ENCODE measurements around the gene OPRL1.

Gene OPRL1

DNA sequence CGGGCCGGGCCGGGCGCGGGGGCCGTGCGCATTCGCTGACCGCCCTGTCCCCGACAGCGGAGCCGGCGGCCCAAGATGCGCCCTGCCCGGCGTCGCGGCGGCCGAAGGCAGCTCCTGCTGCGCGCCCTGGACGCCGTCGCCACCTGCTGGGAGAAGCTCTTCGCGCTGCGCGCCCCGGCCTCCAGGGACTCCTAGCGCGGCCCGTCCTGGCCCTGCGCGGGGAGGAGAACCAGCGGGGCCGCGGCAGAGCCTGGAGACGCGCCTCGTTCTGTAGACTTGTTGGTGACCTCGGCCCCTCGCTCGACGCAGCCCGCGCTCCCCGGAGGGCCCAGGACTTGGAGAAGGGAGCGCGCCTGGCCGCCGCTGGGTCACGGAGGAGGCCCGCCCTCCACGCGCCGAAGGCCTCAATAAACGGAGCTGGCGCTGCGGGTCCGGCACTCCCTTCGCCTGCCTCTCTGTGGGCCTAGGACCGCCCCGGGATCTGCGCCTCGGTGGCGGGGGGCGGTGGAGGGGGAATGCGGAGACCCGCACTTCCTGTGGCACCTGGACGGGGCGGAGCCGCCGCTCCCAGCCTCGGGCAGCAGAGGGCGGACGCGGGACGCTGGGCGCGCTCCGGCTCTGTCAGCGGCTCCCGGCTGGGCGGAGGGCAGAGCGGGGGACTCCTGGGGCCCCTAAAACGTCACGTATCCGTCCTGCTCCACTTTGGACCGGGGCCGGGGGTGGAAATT is 41.2 kb upstream of the OPRL1 start:
- no peak for TF ChIP-seq GATA3 (IDR thresholded peaks at IDR 0.05; ENCODE audit: low read depth, low read length)
- no peak for TF ChIP-seq GATA2 (IDR thresholded peaks at IDR 0.05; ENCODE audit: low read depth, low read length)

DNA sequence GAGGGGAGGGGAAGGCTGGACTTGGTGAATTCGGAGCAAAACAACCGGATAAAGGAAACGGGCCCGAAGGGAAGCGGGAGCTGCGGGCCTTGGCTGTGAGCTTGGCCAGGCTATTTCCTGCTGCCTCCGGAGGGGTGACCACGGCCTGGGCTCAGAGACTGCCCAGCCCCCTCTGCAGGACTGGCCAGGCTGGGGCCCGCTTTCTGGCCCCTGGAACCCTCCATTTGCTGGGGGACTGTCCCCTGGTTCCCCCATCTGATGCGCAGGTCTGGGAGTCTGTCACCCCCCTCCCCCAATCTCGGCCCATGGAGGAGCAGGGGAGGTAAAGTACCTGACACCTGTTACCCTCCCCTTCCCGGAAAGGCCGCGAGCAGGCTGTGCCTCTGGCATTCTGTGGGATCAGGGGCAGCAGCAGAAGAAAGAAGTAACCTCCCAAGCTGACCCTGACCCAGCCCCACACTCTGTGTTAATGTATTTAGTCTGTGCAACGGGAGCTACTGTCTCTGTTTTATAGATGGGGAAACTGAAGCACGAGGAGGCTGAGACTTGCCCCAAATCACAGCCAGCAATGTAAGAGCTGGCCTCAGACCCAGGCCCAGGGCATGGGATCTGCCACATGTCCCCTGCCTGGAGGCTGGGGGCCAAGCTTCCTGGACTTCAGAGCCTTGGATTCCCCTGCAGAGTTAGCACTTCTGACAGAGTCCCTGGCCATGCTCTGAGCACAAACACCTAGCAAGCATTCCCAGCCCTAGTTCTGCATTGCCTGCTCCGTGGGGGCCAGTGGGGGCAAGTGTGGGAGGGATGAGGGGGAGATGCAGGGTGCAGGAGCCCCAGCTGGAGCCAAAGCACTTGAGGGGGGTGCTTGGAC is 40.4 kb upstream of the OPRL1 start:
- TF ChIP-seq GATA3 (IDR thresholded peaks at IDR 0.05; ENCODE audit: low read depth, low read length) (no peak), GATA2 (IDR thresholded peaks at IDR 0.05; ENCODE audit: low read depth, low read length) (no peak)

DNA sequence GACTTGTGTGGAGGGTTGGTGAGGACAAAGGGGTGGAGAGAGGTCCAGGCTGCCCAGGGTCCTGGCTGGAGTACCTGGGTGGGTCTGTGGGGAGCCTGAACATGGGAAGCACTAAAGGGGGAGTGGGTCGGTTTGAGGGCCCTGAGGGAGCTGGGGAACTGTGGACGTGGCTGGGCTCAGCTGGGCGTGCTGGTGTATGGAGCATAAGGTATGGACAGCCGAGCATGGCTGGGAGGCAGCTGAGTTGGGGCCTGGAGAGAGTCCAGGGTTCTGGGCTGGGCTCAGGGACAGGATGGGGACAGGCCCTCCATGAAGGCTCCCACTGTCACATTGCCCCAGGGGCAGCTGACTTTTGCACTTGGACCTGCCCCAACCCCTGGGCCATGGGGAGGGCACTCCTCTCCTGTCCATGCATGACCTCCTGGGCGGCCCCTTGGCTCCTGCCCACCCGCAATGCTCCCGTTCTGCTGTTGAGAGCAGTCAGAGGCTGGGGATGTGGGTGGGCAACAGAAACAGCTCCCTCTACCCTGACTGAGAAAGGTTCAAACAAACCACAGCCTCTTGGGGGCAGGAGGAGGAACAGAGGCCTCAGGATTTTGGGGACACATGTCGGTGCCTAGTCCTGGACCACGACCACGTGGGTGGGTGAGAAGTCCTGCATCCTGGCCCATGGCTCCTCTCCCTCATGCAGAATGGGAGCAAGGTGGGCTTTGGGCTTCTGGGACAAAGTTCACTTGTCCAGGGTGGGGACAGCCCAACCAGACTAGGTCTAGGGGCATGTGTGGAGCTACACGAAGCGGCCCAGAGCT is 39.4 kb upstream of the OPRL1 start:
- TF ChIP-seq GATA3 (IDR thresholded peaks at IDR 0.05; ENCODE audit: low read depth, low read length) (no peak), GATA2 (IDR thresholded peaks at IDR 0.05; ENCODE audit: low read depth, low read length) (no peak)

GRCh38 chr20:64041040-64041780 is 38.7 kb upstream of the OPRL1 start:
- TF ChIP-seq GATA3 (IDR thresholded peaks at IDR 0.05; ENCODE audit: low read depth, low read length) (no peak), GATA2 (IDR thresholded peaks at IDR 0.05; ENCODE audit: low read depth, low read length) (no peak)

DNA sequence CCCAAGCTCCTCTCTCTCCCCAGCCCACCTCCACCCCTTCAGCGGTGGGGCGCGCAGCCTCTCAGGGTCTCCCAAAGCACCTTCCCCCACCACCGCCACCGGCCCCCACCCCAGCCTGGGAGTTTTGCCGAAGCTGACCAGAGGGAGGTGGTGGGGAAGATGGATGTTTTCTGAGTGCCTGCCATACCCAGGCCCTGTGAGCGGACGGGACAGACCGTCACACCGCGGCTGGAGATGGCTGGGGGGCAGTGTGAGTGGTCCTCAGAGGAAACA is 38.2 kb upstream of the OPRL1 start:
- TF ChIP-seq GATA2 (IDR thresholded peaks at IDR 0.05; ENCODE audit: low read depth, low read length) (no peak), GATA3 (IDR thresholded peaks at IDR 0.05; ENCODE audit: low read depth, low read length) (no peak)

DNA sequence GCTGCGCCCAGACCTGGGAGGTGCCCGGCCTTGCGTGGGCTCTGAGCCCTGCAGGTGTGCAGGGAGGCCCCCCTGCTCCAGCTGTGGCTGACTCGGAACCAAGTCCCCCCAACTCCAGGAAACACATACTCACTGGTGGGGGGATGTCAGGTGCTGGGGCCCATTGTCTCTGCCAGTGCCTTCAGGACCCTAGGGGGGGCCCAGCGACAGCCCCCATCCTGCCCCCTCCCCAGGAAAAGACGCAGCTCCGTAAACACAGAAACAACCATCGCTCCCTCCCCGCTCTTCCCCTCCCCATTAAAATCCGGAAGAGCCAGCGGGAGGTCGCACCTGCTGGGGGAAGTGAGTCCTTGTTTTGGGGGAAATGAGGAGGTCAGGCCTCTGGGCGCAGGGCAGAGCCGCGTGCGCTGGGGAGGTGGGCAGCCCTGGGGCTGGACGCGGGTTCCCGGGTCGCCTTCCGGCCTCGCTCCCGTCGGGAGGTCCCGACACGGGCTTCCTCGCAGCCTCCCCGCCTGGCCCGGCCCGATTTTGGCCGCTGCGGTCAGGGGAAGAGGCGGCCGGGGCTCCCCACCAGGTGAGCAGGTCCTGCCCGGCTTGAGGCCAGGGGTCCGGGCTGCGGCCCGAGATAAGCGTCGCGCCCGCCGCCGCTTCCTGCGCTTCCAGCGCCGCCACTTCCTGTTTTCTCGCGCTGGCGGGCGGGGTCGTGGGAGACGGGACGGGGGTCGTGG is 37.7 kb upstream of the OPRL1 start:
- no peak for TF ChIP-seq GATA3 (IDR thresholded peaks at IDR 0.05; ENCODE audit: low read depth, low read length)
- TF ChIP-seq GATA2 (IDR thresholded peaks at IDR 0.05; ENCODE audit: low read depth, low read length): no peak

- TF ChIP-seq GATA2 (IDR thresholded peaks at IDR 0.05; ENCODE audit: low read depth, low read length) (no peak), GATA3 (IDR thresholded peaks at IDR 0.05; ENCODE audit: low read depth, low read length) (no peak)
These were observed 36.1 kb upstream of the OPRL1 start for GRCh38 chr20:64043768-64044167.

GRCh38 chr20:64044484-64045247 is 35.2 kb upstream of the OPRL1 start:
- TF ChIP-seq GATA2 (IDR thresholded peaks at IDR 0.05; ENCODE audit: low read depth, low read length): no peak

DNA sequence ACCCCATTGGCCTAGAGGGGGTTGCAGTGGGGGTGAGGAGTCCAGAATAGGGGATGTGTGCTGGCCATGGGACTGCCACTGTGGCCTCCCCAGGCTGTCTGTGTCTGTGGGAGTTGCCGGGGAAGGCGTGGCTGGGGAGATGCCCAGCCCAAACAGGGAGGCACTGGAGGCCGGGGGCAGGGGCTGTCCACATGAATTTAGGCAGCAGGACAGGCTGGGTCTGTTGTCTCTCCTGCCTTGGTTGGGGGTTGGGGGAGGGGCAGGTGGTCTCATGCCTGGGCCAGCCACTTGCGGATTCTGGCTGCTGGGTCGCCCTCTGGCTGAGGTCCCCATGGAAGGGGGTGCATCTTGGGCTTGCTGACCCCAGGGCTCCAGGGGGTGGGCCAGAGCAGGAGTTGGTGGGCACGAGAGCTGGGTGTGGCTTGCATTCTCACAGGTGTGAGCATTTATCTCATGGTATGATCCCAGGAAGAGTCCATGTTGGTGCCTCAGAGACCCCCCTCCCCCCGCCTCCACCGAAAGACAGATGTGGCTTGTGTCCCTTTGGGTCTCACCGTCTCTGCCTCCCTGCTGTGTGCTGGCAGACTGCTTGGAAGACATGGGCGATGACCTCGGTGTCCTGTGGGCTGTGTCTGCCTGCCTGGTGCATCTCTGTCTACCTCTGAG is 34.4 kb upstream of the OPRL1 start:
- TF ChIP-seq GATA2 (IDR thresholded peaks at IDR 0.05; ENCODE audit: low read depth, low read length) (no peak), GATA3 (IDR thresholded peaks at IDR 0.05; ENCODE audit: low read depth, low read length) (no peak)

DNA sequence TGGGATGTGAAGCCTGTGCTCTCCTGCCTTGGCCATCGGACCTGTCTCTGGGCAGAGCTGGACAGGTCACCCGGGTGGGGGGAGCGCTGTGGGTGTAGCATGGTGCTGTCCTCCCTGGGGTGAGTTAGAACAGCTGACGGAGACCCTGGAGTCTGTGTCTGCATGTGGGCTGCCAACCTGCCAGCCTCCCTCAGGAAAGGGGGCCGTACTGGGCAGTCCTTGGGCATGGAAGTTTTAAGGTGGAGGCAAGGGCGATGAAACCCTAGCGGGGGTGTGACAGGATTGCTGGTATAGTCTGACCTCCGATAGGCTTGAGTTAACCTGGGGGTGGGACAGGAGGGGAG is 32.9 kb upstream of the OPRL1 start:
- no peak for TF ChIP-seq GATA3 (IDR thresholded peaks at IDR 0.05; ENCODE audit: low read depth, low read length)
- no peak for TF ChIP-seq GATA2 (IDR thresholded peaks at IDR 0.05; ENCODE audit: low read depth, low read length)

DNA sequence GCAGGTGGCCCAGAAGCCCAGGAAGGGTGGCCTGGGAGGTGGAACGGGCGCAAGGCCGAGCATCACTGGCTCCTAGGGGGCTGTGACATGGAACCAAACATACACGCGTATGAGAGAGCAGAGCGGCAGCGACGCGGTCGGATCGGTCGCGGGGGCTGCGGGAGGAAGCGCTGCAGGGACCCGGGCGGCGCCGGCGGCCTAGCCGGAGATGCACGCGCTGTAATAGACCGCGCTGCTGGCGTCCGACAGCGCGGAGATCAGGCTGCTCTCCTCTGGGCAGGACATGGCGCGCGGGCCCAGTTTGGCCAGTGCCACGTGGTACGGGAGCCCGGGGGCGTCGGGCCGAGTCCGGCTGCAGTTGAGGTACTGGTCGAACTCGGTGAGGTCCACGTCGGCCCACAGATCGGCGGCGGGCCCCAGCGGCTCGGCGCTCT is 31.9 kb upstream of the OPRL1 start:
- TF ChIP-seq GATA2 (IDR thresholded peaks at IDR 0.05; ENCODE audit: low read depth, low read length) (no peak), GATA3 (IDR thresholded peaks at IDR 0.05; ENCODE audit: low read depth, low read length) (no peak)

GRCh38 chr20:64048402-64049044 is 31.4 kb upstream of the OPRL1 start:
- TF ChIP-seq GATA3 (IDR thresholded peaks at IDR 0.05; ENCODE audit: low read depth, low read length): no peak
- no peak for TF ChIP-seq GATA2 (IDR thresholded peaks at IDR 0.05; ENCODE audit: low read depth, low read length)

All from SH-SY5Y (cell line).